BLaER1 (cell line): Measurements from ENCODE around the gene HOXB7.

Experiments
- H3K27ac ChIP-seq: shearing (Covaris generic); formaldehyde crosslinking; 2 replicates; pipeline ENCODE4 v1.8.1; 2022
- H3K27me3 ChIP-seq: shearing (Covaris generic); formaldehyde crosslinking; 2 replicates; pipeline ENCODE4 v1.8.1; 2022
- H3K36me3 ChIP-seq: shearing (Covaris generic); formaldehyde crosslinking; 2 replicates; pipeline ENCODE4 v1.8.1; 2022
- H3K4me1 ChIP-seq: shearing (Covaris generic); formaldehyde crosslinking; 2 replicates; pipeline ENCODE4 v1.8.1; 2022
- H3K4me2 ChIP-seq: shearing (Covaris generic); formaldehyde crosslinking; 2 replicates; pipeline ENCODE4 v1.8.1; 2022
- H3K4me3 ChIP-seq: shearing (Covaris generic); formaldehyde crosslinking; 2 replicates; pipeline ENCODE4 v1.8.1; 2022
- H3K9ac ChIP-seq: shearing (Covaris generic); formaldehyde crosslinking; 2 replicates; pipeline ENCODE4 v1.8.1; 2022
- H3K9me3 ChIP-seq: shearing (Covaris generic); formaldehyde crosslinking; 2 replicates; pipeline ENCODE4 v1.8.1; 2022
- H4K20me1 ChIP-seq: shearing (Covaris generic); formaldehyde crosslinking; 2 replicates; pipeline ENCODE4 v1.8.1; 2022
- Cebpa-rat ChIP-seq: shearing (Covaris generic); IDR thresholded peaks from 2 replicates; pipeline ENCODE4 v1.8.1; 2022

The HOXB7 gene

DNA sequence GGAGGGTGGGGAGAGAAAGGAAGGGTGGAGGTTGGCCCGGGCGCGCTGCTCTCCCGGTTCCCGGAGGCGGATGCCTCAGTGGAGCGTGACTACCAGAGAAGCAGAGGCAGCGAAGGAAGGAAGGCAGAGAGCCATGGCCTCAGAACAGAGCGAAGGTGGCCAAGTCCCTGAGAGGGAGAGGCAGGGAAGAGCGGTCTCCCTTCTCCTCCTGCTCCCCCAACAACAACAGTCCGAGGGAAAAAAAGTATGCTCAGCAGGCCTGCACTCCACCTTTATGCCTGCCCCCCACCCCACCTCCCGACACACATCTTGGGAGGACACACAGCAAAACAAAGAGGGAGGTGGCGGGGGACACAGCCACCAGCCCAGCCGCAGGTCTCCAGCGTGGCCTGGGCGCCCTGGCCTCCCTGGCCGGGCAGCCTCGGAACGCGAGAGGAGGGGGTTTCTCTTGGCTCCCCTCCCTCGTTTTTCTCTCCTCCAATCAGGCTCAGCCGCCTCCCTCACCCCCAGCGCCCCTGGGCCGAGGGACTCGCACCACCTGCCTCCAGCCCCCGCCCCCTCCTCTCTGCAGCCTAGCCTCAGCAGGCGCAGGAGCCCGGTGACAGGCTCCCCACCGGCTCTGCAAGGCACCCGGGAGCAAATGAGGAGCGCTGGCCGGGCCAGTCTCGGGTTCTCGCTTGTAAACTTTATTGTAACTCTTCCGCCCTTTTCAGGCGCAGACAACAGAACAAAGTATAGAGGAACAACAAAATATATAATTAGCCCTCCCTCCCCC lies 1.1 kb upstream of the HOXB7 start:
- Histone ChIP-seq H3K4me3 (no peak overlapping the region), H3K4me1 (no peaks in the 10 kb centered on the region), H3K36me3 (no peaks in the 10 kb centered on the region), H3K27me3 (peaks cover 100% of the 10 kb centered on the region), H3K9ac (no peak overlapping the region), H3K27ac (no peak overlapping the region), H3K4me2 (no peak overlapping the region), H4K20me1 (peaks cover 97% of the 10 kb centered on the region), H3K9me3 (peaks cover 8% of the 10 kb centered on the region; the same call in 1 of the 2 replicates)
- no peak for TF ChIP-seq Cebpa-rat

DNA sequence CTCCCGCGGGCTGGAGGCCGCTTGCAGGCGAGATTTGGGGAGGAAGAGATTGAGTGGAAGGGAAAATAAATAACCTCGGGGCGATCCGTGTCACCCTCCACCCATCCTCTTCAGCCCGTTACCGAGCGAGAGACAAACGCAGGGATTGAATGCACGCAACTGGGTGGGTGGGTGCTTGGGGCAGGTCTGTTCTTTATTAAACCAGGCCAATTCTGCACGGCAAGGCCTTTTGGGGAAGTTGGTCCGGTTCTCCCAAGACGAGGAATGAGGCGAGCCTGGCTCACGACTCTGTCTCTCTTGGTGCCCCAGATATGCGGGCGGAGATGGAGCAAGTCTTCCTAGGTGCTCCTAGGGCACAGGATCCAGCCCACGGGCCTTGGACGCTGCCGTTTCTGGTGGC lies 396 bp upstream of the HOXB7 start:
- Histone ChIP-seq H3K27me3 (peaks cover 100% of the 10 kb centered on the region), H3K4me3 (no peak overlapping the region), H4K20me1 (peaks cover 97% of the 10 kb centered on the region)

DNA sequence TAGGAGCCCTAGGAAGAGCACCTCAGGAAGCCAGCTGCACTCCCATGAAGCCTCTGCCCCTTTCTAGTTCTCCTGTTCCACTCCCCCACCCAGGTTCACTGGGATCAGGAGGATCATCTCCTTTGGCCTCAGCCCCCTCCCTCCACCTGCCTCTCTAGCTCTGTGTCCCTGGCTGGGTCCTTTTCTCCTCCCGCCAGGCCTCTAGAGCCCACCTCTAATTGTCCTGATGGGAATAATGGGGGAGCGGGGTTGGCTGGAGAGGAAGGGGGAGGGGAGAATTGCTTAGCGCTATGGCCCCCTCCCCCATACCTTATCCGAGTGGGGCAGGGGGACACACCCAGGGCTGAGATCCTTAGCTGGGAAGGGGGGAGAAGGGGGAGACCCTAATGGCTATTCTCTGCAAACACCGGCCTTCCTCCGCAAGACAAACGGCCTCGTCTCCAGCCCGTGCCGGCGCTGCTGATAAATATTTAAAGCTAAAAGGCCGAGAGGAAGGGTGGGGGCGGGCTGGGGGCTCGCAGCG lies 997 bp downstream of the HOXB7 start:
- Histone ChIP-seq H3K36me3 (no peaks in the 10 kb centered on the region), H3K4me2 (no peak overlapping the region), H3K9me3 (peaks cover 8% of the 10 kb centered on the region; the same call in 1 of the 2 replicates), H3K9ac (no peak overlapping the region), H3K4me3 (no peak overlapping the region), H3K27ac (no peak overlapping the region), H4K20me1 (peaks cover 97% of the 10 kb centered on the region), H3K4me1 (no peaks in the 10 kb centered on the region), H3K27me3 (peaks cover 100% of the 10 kb centered on the region)
- TF ChIP-seq Cebpa-rat = no peak

More for the DNA sequence above, 396 bp upstream of the HOXB7 start:
- no peak overlapping the region for H3K4me2 ChIP-seq
- H3K4me1 ChIP-seq = no peaks in the 10 kb centered on the region
- TF ChIP-seq Cebpa-rat = no peak
- no peaks in the 10 kb centered on the region for H3K36me3 ChIP-seq
- H3K27ac ChIP-seq = no peak overlapping the region
- H3K9ac ChIP-seq = no peak overlapping the region
- peaks cover 8% of the 10 kb centered on the region; the same call in 1 of the 2 replicates for H3K9me3 ChIP-seq

DNA sequence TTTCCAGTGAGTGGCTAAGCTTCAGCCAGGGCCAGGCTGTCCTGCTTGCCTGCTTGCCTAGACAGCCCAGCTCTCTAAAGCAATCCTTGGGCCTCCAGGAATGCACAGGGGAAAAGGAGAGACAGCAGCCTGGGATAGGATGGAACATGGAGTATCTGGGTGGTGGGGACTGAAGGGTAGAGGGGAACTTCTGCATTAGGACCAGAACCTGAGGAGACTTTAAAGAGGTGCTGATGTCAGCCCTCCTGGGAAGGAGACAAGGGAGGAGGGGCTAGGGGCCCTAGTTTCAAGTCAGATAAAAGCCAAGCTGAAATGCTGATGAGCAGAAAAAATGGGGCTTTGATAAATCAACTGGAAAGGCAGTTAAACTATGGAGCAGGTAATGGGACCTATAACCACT lies 1.8 kb downstream of the HOXB7 start:
- H3K27me3 ChIP-seq = peaks cover 100% of the 10 kb centered on the region
- H3K4me2 ChIP-seq = no peak overlapping the region

DNA sequence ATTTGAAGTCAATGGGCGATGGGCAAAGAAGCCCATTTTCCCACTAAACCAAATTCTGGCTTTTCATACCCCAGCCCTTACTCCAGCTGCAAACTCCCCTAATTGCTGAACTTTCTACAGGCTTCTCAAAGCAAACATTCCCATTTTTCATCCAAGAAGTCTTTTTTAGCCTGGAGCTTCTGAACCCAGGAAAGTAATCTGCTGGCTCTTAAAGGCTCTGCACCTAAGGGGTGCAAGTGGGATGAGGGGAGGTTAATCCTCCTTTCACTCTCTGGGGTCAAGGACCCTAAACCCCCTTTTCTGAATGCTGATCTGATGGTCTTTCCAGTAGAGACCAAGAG lies 2.4 kb downstream of the HOXB7 start:
- no peak overlapping the region for H3K27ac ChIP-seq
- H4K20me1 ChIP-seq = peaks cover 98% of the 10 kb centered on the region
- no peak for TF ChIP-seq Cebpa-rat
- no peak overlapping the region for H3K4me2 ChIP-seq
- peaks cover 8% of the 10 kb centered on the region; the same call in 1 of the 2 replicates for H3K9me3 ChIP-seq
- H3K4me1 ChIP-seq = no peaks in the 10 kb centered on the region
- H3K9ac ChIP-seq = no peak overlapping the region
- H3K4me3 ChIP-seq = no peak overlapping the region
- H3K27me3 ChIP-seq = peaks cover 100% of the 10 kb centered on the region
- H3K36me3 ChIP-seq = no peaks in the 10 kb centered on the region

More for the DNA sequence above, 1.8 kb downstream of the HOXB7 start:
- Histone ChIP-seq H3K27ac (no peak overlapping the region), H3K4me3 (no peak overlapping the region), H4K20me1 (peaks cover 98% of the 10 kb centered on the region), H3K9ac (no peak overlapping the region), H3K4me1 (no peaks in the 10 kb centered on the region), H3K36me3 (no peaks in the 10 kb centered on the region), H3K9me3 (peaks cover 8% of the 10 kb centered on the region; the same call in 1 of the 2 replicates)
- TF ChIP-seq Cebpa-rat = no peak

DNA sequence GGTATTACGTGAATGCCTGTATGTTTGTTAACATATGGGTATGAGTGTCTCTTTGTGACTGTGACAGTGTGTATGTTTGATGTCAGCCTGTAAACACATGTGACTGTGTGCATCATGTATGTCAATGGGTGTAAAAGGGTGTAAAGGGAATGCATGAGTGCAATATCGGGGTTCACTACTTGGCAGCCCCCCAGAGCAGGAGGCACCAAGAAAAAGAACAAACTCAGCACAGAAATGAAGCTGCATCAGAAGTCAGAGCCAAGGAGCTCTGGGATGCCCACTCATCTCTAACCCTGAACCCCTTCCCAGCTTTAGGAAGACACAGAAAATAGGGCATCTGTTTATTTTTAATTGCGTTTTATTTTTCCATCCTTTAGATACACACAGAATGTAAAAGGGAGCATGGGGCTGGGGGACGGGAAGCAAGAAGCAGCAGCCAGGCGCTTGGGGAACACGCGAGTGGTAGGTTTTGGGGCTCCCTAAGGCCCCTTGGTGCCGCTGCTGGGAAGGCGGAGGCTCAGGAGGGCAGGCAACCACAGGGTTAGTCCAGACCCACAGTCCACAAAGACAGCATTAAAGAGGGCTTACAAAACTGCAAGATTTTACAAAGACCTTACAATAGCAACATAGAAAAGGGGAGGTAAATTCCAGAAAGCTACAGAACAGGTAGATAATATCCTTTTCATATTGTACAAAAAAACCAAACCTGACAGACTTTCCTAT lies 3.8 kb downstream of the HOXB7 start:
- Histone ChIP-seq H3K4me3 (no peak overlapping the region), H3K27me3 (peaks cover 100% of the 10 kb centered on the region), H3K36me3 (no peaks in the 10 kb centered on the region), H3K4me1 (no peaks in the 10 kb centered on the region), H4K20me1 (peaks cover 99% of the 10 kb centered on the region), H3K27ac (no peak overlapping the region), H3K4me2 (no peak overlapping the region), H3K9ac (no peak overlapping the region), H3K9me3 (peaks cover 8% of the 10 kb centered on the region; the same call in 1 of the 2 replicates)
- no peak for TF ChIP-seq Cebpa-rat

DNA sequence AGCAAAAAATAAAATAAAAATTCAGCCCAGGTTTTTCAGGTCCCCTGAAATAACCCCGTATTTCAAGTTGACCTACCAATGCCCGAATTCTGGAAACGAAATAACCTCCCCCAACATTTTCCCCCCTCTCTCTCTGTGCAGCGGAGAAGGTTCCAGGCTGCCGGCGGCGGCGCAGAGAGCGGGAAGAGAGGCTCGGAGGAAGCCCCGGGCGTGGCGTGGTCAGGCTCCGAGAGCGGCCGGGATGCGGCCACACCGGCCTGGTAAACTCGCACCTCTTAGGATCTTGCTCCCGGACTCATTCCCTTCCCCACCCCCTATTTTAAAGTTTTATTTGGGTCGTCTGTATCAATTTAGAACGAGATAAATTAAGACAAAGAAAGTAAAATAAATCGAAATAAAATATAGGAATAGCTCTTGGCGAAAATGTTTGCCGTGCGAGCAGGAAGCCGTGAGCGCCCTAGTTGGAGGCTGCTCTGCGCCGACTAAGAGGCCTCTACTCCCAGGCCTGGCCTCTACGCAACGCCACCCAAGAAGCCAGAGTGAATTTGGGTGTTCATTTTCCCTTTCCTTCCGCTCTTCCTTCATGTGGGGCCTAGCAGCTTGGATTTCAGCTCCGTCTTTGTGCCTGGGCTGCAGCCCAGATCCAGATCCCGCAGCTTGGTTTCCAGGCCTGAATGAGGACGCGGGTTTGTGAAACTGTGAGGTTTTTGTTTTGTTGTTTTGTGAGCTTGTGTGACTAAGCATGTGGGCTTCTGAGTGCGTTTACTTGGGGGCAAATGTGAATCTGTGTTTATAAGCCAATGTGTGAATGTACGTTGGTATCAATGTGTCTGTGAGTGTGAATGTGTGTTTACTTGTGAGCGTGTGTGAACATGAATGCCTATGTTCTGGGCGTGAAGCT lies 4.6 kb downstream of the HOXB7 start:
- H3K4me3 ChIP-seq = no peak overlapping the region
- H3K9me3 ChIP-seq = peaks cover 8% of the 10 kb centered on the region; the same call in 1 of the 2 replicates
- no peak for TF ChIP-seq Cebpa-rat
- H3K27ac ChIP-seq = no peak overlapping the region
- no peak overlapping the region for H3K9ac ChIP-seq
- H4K20me1 ChIP-seq = peaks cover 99% of the 10 kb centered on the region
- H3K4me1 ChIP-seq = no peaks in the 10 kb centered on the region
- H3K27me3 ChIP-seq = peaks cover 100% of the 10 kb centered on the region
- no peak overlapping the region for H3K4me2 ChIP-seq
- no peaks in the 10 kb centered on the region for H3K36me3 ChIP-seq

DNA sequence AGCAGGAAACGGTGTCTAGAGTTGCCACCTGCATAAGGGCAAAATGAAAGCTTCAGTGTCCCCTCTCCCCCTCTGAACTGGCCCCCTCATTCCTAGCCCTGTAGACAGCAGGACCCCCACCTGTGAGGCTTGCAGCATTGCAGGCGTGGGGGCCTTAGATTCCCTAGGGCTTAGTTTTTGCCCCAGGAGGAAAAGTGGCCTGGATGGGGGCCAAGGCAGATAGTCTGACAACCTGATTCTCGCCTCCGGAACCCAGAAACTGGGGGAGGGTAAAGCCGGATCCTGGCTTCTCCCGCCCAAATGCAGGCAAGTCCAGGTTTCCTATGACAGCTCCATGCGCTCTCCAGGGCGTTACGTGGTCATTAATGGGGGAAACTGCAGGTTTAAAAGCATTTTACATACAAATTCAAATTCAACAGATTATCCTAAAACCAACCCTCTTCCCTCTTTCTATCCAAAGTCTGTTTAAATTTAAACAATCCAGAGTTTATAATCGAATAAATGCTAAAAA lies 5.4 kb downstream of the HOXB7 start:
- Histone ChIP-seq H3K9me3 (peaks cover 4% of the 10 kb centered on the region; the same call in 1 of the 2 replicates), H3K36me3 (no peaks in the 10 kb centered on the region), H3K27me3 (peaks cover 100% of the 10 kb centered on the region), H3K9ac (no peak overlapping the region), H3K4me2 (no peak overlapping the region), H3K27ac (no peak overlapping the region), H4K20me1 (peaks cover 99% of the 10 kb centered on the region), H3K4me3 (no peak overlapping the region), H3K4me1 (no peaks in the 10 kb centered on the region)
- no peak for TF ChIP-seq Cebpa-rat

DNA sequence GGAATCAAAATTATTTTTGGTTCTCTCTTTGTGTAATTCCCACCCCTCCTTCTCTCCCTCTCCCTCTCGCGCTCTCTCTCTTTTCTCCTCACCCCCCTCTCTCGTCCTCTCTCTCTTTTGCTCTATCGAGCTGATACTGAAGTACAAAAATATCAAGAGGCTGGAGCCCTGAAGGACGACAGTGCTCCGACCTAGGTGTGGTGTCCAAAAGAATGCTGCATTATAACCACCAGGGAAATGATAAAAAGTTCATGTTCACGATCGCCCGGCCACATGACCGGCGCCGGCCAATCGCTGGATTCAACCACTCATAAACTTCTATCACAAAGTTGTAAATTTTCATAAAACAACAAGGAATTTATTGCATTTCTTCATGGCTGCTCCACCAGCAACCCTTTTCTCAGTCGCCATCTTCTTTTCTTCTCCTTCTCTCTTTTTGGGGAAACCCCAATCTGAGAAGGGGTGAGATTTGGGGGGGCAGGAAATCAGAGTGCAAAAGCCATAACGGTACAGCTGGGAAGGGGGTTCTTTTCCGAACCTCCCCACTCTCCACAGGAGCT lies 6.0 kb downstream of the HOXB7 start, which contains the start of gene HOXB6:
TSS of gene HOXB6 (minus strand) at position 217 of the 560 bp plus-strand sequence. CDS start 6,836 bp downstream, outside the sequence.
- Histone ChIP-seq H3K4me2 (no peak within 1 kb of the TSS), H3K27me3 (peaks cover 100% of the 10 kb centered on the region)

More for the DNA sequence above, 6.0 kb downstream of the HOXB7 start, which contains the start of gene HOXB6:
- no peaks in the 10 kb centered on the region for H3K36me3 ChIP-seq
- H3K4me1 ChIP-seq = no peaks in the 10 kb centered on the region
- TF ChIP-seq Cebpa-rat = no peak
- no peak within 1 kb of the TSS for H3K4me3 ChIP-seq
- H3K9ac ChIP-seq = no peak within 1 kb of the TSS
- H4K20me1 ChIP-seq = peaks cover 99% of the 10 kb centered on the region
- H3K9me3 ChIP-seq = no peaks in the 10 kb centered on the region
- no peak within 1 kb of the TSS for H3K27ac ChIP-seq
